Measurements from ENCODE around the gene FGF2. TPM values are rescaled to one million over a fixed set of nuclear protein-coding genes. Genes with fewer than 3 reads are reported as not detected.

The FGF2 gene
- total RNA-seq, 1 experiment from 2014 or later: 134 TPM

DNA sequence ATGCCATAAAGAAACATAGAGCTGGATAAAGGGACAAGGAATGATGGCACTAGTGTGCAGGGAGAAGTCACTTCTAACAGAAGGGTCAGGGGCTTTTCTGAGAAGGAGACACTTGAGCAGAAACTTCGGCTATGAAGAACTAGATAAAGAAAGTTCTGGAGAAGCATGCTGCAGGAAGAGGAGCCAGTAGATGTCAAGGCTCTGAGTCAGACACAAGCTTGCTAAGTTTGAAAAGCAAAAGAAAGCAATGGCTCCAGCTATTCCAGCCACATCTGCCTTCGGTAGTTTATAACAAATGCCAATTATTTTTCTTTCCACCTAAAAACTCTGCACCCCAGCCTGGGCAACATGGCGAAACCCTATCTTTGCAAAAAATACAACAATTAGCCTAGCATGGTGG lies 88.3 kb downstream of the FGF2 start:
- Mint-ChIP-seq H3K27me3 (ENCODE audit: insufficient read depth, unreplicated experiment) (no peaks in the 10 kb centered on the region), H3K4me1 (ENCODE audit: insufficient read depth, unreplicated experiment) (peaks cover 14% of the 10 kb centered on the region), H3K9me3 (ENCODE audit: unreplicated experiment) (no peaks in the 10 kb centered on the region), H3K4me3 (ENCODE audit: unreplicated experiment) (no peak overlapping the region), H3K27ac (ENCODE audit: low read depth, unreplicated experiment) (no peak overlapping the region), H3K36me3 (ENCODE audit: insufficient read depth, unreplicated experiment) (peaks cover 9% of the 10 kb centered on the region)
- no peak for TF ChIP-seq CTCF (IDR thresholded peaks at IDR 0.05; ENCODE audit: unreplicated experiment)
- intact Hi-C loops (cut with micrococcal nuclease): loop anchor here (1.0 kb wide), 3 partner anchors 87 to 183 kb away; partner anchors contain the start of gene BBS12
- CTCF ChIA-PET: interaction anchor here (0.5 to 6.0 kb wide), 49 partner anchors 9 to 481 kb away, joined by 3 to 134 read pairs (median 6); partner anchors contain the start of gene BBS12
- BruUV-seq (replicated peaks): no TSS peak
- no peak for DNase-seq (ENCODE audit: unreplicated experiment)
- POLR2A ChIA-PET: interaction anchor here (0.6 to 2.9 kb wide), 14 partner anchors 19 to 313 kb away, joined by 3 to 28 read pairs (median 4); partner anchors contain the start of gene BBS12

DNA sequence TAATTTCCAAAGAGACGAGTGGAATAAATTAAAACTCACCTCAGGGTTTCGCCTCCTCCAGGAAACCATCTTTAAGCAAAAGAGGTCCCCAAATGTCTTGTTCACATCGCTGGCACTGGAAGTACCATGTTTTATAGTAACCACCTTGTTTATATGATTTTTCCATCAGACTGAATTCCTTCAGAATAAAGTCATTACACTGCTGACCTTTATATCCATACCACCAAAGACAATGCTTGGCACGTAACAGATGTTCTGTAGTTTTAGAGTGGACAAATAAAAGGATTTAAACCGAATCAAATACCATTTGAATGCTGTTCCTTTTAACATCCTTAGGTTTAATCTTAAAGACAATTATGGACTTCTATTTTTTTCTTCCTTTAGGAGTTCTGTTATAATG lies 91.1 kb downstream of the FGF2 start:
- Mint-ChIP-seq H3K27ac (ENCODE audit: low read depth, unreplicated experiment) (no peak overlapping the region), H3K9me3 (ENCODE audit: unreplicated experiment) (no peaks in the 10 kb centered on the region), H3K4me1 (ENCODE audit: insufficient read depth, unreplicated experiment) (peaks cover 12% of the 10 kb centered on the region), H3K27me3 (ENCODE audit: insufficient read depth, unreplicated experiment) (no peaks in the 10 kb centered on the region), H3K36me3 (ENCODE audit: insufficient read depth, unreplicated experiment) (peaks cover 1% of the 10 kb centered on the region), H3K4me3 (ENCODE audit: unreplicated experiment) (no peak overlapping the region)
- intact Hi-C loops (cut with micrococcal nuclease): no loop called here
- POLR2A ChIA-PET: interaction anchor here (1.1 kb wide), 1 partner anchor 159 kb away, joined by 4 read pairs; no protein-coding TSS in a partner anchor
- no peak for TF ChIP-seq CTCF (IDR thresholded peaks at IDR 0.05; ENCODE audit: unreplicated experiment)
- CTCF ChIA-PET: interaction anchor here (0.7 kb wide), 1 partner anchor 160 kb away, joined by 3 read pairs; no protein-coding TSS in a partner anchor
- DNase-seq (ENCODE audit: unreplicated experiment): no peak
- BruUV-seq (replicated peaks): no TSS peak

DNA sequence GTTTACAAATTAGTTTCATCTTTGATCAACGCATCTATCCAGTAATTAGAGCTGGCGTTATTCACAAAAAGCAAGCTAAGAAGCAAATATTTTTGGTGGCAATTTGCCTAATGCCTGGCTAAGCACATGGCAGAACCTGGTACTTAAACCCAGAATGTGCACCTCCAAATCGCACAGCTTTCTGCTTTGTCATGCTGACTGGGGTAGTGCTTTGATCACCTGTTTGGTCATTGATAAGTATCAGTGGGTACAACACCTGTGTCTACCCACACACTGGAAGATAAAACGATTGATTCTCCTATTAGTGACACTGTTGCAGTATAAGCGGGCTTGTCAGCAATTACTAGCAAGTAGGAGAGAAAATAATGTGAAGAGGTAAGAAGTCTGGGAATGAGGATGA lies 93.8 kb downstream of the FGF2 start:
- Mint-ChIP-seq H3K36me3 (ENCODE audit: insufficient read depth, unreplicated experiment) (peaks cover 7% of the 10 kb centered on the region), H3K4me3 (ENCODE audit: unreplicated experiment) (peak overlapping the region; percentile 21), H3K27me3 (ENCODE audit: insufficient read depth, unreplicated experiment) (no peaks in the 10 kb centered on the region), H3K27ac (ENCODE audit: low read depth, unreplicated experiment) (no peak overlapping the region), H3K4me1 (ENCODE audit: insufficient read depth, unreplicated experiment) (peaks cover 5% of the 10 kb centered on the region), H3K9me3 (ENCODE audit: unreplicated experiment) (no peaks in the 10 kb centered on the region)
- BruUV-seq (replicated peaks): no TSS peak
- intact Hi-C loops (cut with micrococcal nuclease): loop anchor here (5.0 kb wide), 1 partner anchor 203 kb away; no protein-coding TSS in a partner anchor
- no peak for DNase-seq (ENCODE audit: unreplicated experiment)
- TF ChIP-seq CTCF (IDR thresholded peaks at IDR 0.05; ENCODE audit: unreplicated experiment): no peak
- POLR2A ChIA-PET: interaction anchor here (1.2 to 3.4 kb wide), 3 partner anchors 9 to 199 kb away, joined by 4 to 24 read pairs (median 7); partner anchors contain the start of gene BBS12
- CTCF ChIA-PET: interaction anchor here (0.6 to 5.5 kb wide), 12 partner anchors 8 to 439 kb away, joined by 3 to 39 read pairs (median 6); partner anchors contain the start of gene BBS12

GRCh38 chr4:122921300-122921699 lies 94.7 kb downstream of the FGF2 start:
- TF ChIP-seq CTCF (IDR thresholded peaks at IDR 0.05; ENCODE audit: unreplicated experiment): no peak
- Mint-ChIP-seq H3K36me3 (ENCODE audit: insufficient read depth, unreplicated experiment) (peaks cover 7% of the 10 kb centered on the region), H3K4me1 (ENCODE audit: insufficient read depth, unreplicated experiment) (peaks cover 5% of the 10 kb centered on the region), H3K9me3 (ENCODE audit: unreplicated experiment) (no peaks in the 10 kb centered on the region), H3K27ac (ENCODE audit: low read depth, unreplicated experiment) (peak overlapping the region; percentile 74), H3K27me3 (ENCODE audit: insufficient read depth, unreplicated experiment) (no peaks in the 10 kb centered on the region), H3K4me3 (ENCODE audit: unreplicated experiment) (no peak overlapping the region)
- TSS peak; percentile 52 for BruUV-seq (replicated peaks)
- DNase-seq (ENCODE audit: unreplicated experiment): no peak
- CTCF ChIA-PET: interaction anchor here (0.6 to 5.5 kb wide), 16 partner anchors 9 to 1069 kb away, joined by 3 to 39 read pairs (median 5); partner anchors contain the start of gene BBS12
- POLR2A ChIA-PET: interaction anchor here (0.5 to 3.4 kb wide), 19 partner anchors 10 to 310 kb away, joined by 3 to 24 read pairs (median 5); partner anchors contain the start of gene BBS12
- intact Hi-C loops (cut with micrococcal nuclease): loop anchor here (5.0 kb wide), 1 partner anchor 204 kb away; no protein-coding TSS in a partner anchor

All from MCF 10A (cell line).